Measurements from ENCODE around the gene SEC22A.
"Not testable (repeated sequence)": the region's sequence is repeated elsewhere in the genome, so short reads cannot be mapped to it uniquely, and the experiment has no call there.

The SEC22A gene

DNA sequence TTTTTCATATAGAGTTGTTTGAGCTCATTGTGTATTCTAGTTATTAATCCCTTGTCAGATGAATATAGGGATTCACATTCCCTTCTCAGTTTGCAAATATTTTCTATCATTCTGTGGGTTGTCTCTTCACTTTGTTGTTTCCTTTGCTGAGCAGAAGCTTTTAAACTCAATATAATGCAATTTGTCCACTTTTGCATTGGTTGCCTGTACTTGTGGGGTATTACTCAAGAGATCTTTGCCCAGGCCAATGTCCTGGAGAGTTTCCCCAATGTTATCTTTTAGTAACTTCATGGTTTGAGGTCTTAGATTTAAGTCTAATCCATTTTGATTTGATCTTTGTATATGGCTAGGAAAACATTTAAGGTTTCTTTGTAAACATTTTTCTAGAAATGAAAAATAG is 24.8 kb downstream of the SEC22A start:
- ATAC-seq (no peak), DNase-seq (no peak)
- H3K27ac Mint-ChIP-seq: no peak overlapping the region
- H3K4me1 Mint-ChIP-seq: no peaks in the 10 kb centered on the region
- peaks cover 10 to 11% of the 10 kb centered on the region in 2 donors for H3K9me3 Mint-ChIP-seq
- H3K27me3 Mint-ChIP-seq: no peaks in the 10 kb centered on the region
- no peak overlapping the region for H3K4me3 Mint-ChIP-seq

DNA sequence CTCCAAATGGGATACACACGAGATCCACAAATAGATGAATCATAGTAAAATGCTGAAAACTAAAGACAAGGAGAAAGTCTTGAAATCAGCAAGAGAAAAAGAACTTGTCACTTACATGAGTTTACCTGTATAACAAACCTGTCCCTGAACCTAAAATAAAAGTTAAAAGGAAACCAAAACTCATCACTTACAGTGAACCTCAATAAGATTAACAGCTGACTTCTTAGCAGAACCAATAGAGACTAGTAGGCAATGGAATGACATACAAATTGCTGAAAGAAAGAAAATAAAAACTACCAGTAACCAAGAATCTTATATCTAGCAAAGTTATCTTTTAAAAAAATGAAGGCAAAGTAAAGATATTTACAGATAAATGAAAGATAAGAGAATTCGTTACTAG is 27.4 kb downstream of the SEC22A start:
- DNase-seq: no peak
- H3K4me1 Mint-ChIP-seq: no peaks in the 10 kb centered on the region
- peaks cover 10 to 11% of the 10 kb centered on the region in 2 donors for H3K9me3 Mint-ChIP-seq
- no peak overlapping the region for H3K4me3 Mint-ChIP-seq
- no peak overlapping the region for H3K27ac Mint-ChIP-seq
- no peak for ATAC-seq
- no peaks in the 10 kb centered on the region for H3K27me3 Mint-ChIP-seq

DNA sequence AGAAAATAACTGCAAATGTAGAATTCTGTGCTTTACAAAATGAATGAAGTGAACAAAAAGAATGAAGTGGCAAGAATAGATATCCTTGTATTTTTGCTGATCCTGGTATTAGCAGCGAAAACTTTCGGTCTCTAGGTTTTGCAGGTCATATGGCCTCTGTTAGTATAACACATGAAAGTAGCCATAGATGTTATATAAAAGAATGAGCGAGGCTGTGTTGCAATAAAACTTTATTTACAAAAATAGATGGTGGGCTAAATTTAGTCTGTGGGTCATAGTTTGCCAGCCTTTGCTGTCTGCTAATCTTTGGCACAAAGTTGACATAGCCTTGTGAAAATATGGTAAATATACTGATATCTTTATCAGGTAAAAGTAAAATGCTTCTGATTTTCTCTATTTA is 35.2 kb downstream of the SEC22A start:
- DNase-seq (no peak), ATAC-seq (no peak)
- Mint-ChIP-seq H3K9me3 (no peaks in the 10 kb centered on the region), H3K4me1 (peaks cover 15% of the 10 kb centered on the region), H3K4me3 (no peak overlapping the region), H3K27ac (no peak overlapping the region), H3K27me3 (no peaks in the 10 kb centered on the region)

DNA sequence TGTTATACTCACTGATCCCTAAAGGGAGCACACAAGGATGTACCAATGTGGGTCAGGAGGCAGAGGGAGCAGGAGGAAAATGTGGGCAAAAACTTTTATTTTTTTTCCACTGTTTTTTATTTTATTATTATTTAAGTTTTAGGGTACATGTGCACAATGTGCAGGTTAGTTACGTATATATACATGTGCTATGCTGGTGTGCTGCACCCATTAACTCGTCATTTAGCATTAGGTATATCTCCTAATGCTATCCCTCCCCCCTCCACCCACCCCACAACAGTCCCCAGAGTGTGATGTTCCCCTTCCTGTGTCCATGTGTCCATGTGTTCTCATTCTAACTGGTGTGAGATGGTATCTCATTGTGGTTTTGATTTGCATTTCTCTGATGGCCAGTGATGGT is 37.4 kb downstream of the SEC22A start:
- H3K27me3 Mint-ChIP-seq, H3K9me3 Mint-ChIP-seq, ATAC-seq, H3K4me3 Mint-ChIP-seq, DNase-seq, H3K27ac Mint-ChIP-seq: not testable (repeated sequence)
- peaks cover 15% of the 10 kb centered on the region for H3K4me1 Mint-ChIP-seq

DNA sequence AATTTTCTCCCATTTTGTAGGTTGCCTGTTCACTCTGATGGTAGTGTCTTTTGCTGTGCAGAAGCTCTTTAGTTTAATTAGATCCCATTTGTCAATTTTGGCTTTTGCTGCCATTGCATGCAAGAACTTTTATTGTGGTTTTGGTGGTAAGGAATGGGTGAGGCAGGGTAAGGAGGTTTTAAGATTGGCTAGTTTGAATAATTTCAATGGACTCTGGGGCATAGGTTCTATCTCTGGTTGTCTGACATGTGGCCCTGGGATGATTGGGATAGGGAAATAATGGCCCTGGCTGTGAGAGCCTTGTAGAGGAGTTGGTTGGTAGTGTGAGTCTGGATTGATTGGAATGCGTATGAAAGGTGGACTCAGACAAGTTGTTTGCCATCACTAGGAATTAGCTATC is 38.0 kb downstream of the SEC22A start:
- Mint-ChIP-seq H3K4me3 (no peak overlapping the region), H3K4me1 (peaks cover 15% of the 10 kb centered on the region), H3K27me3 (no peaks in the 10 kb centered on the region), H3K9me3 (no peaks in the 10 kb centered on the region), H3K27ac (no peak overlapping the region)
- DNase-seq (no peak), ATAC-seq (no peak)

DNA sequence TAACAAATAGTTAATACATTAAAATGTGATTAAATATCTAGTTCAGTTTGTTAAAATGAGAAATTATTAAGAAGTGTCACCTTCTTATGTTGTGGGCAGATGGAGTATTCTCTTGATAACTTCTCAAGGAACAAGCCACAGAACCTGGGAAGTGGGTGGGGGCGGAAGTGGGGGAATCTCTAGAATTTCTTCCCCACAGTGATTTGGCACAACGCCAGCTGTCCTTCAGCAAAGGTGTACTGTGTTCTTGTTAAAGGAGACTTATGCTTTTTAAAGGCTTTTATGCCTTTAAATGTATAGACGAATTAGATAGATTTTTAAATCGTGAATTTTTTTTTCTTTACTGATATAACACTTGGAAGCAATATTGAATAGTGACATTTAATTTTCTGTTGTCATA is 42.4 kb downstream of the SEC22A start:
- no peak for ATAC-seq
- Mint-ChIP-seq H3K4me1 (peaks cover 6% of the 10 kb centered on the region), H3K27me3 (no peaks in the 10 kb centered on the region), H3K27ac (no peak overlapping the region), H3K9me3 (no peaks in the 10 kb centered on the region), H3K4me3 (no peak overlapping the region)
- DNase-seq: no peak

DNA sequence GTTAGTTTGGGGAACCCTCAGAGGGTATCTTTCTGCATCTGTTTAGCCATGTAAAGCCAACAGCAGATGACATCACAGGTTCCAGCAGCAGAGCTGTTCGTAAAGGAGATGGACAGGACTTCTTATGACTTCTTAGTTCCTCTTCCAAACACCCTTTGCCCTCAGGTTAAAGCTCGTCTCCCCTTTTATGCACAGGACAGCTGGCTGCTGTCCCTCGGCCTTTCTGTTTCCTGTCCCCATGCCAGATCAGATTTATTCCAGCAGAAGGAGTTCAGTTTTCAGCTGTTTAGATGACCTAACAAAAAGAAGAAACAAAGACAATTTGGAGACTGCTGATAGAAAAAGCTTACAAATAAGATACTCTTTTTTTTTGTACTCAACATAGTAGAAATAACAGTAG is 45.1 kb downstream of the SEC22A start:
- no peak overlapping the region for H3K4me3 Mint-ChIP-seq
- H3K27ac Mint-ChIP-seq: peak overlapping the region in 1 of 2 donors; percentile 11
- no peak for DNase-seq
- H3K4me1 Mint-ChIP-seq: no peaks in the 10 kb centered on the region
- ATAC-seq: no peak
- H3K9me3 Mint-ChIP-seq: no peaks in the 10 kb centered on the region
- H3K27me3 Mint-ChIP-seq: no peaks in the 10 kb centered on the region

DNA sequence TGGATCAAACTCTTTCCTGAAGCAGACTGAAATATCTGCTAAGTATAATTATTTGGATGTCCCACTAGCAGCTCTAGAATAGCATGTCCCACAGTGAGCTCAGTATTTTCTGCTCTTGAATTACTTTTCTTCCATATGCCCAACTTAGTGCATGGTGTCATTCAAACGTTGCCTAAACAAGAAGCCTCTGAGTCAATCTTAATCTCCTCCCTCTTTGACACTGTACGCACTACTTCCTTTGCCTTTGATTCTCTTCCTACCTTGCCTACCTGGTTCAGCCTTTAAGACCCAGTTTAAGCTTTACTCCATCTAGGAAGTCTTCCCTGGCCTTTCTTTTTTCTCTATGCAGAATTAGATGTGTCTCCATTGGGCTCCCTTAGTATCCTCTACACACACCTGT is 54.5 kb downstream of the SEC22A start:
- no peak overlapping the region for H3K4me3 Mint-ChIP-seq
- no peak for ATAC-seq
- no peaks in the 10 kb centered on the region for H3K4me1 Mint-ChIP-seq
- H3K9me3 Mint-ChIP-seq: no peaks in the 10 kb centered on the region
- H3K27ac Mint-ChIP-seq: no peak overlapping the region
- H3K27me3 Mint-ChIP-seq: no peaks in the 10 kb centered on the region
- DNase-seq: no peak

DNA sequence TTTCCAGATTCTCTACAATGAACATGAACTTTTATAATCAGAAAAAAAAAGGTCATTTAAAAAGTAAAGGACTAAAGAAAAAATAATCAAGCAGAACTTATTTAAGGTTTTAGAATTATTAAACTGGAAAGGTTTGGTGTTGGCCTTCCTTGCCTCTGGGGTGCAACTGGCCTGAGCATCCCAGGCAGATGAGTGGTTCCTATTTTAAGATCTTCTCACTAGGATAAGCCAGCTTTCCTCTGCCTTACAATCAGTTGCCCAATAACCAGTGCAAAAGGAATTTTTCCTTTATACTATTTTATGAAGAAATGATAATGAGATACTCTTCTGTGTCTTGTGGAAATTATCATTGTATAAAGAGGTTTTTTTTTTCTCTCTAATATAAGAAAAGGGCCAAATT is 56.6 kb downstream of the SEC22A start:
- ATAC-seq (no peak), DNase-seq (no peak)
- Mint-ChIP-seq H3K9me3 (no peaks in the 10 kb centered on the region), H3K27me3 (no peaks in the 10 kb centered on the region), H3K4me3 (no peak overlapping the region), H3K4me1 (peaks cover 6% of the 10 kb centered on the region), H3K27ac (no peak overlapping the region)

DNA sequence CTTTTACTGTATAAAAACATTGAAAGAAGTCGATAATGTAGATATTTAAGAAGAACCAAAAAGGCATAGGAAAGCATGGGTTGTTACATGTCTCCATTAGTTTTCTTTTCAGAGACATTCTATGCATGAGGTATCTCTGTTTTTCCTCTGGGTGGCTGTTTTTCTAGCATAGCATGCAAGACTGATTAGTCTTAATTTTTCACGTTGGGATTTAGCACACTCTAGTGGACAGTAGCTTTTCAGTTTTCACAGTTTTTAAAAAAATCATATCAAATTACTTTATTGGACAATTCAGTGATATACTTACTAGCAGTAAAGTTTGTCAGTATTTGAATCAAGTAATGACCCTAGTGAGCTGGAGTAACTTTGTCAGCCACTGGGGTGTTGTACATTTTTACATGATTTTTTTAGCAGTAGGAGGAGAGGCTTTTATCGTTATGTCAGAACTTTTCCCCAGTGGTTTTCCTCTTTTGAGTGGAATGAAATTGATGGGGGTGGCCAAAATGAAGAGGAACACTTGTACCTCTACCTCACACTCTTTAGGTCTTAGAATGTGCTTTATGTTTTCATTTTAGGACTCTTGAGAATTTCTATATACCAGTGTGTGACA is 57.2 kb downstream of the SEC22A start:
- no peak overlapping the region for H3K27ac Mint-ChIP-seq
- H3K4me3 Mint-ChIP-seq: no peak overlapping the region
- H3K9me3 Mint-ChIP-seq: no peaks in the 10 kb centered on the region
- H3K27me3 Mint-ChIP-seq: no peaks in the 10 kb centered on the region
- DNase-seq: no peak
- H3K4me1 Mint-ChIP-seq: peaks cover 6% of the 10 kb centered on the region
- ATAC-seq: peak; percentile 71

DNA sequence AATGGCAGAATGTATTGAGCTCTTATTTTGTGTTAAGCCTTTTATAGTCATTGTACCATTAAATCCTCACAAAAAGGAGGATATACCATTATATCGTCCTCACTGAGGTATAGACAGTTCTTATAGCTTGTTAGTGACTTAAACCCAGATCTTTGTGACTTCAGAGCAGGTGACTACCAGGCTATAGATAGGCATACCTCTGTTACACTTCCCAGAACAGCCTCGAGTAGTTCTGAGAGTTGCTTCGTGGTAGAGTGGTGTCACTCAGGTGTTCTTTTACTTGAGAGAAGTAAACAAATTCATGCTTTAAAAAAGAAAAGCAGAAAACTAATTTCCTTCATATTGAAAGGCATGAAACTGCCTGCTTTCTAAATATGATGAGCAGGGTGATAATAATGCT is 59.9 kb downstream of the SEC22A start:
- no peak overlapping the region for H3K27ac Mint-ChIP-seq
- H3K4me3 Mint-ChIP-seq: no peak overlapping the region
- no peak for ATAC-seq
- H3K4me1 Mint-ChIP-seq: peaks cover 6% of the 10 kb centered on the region
- peaks cover 6 to 9% of the 10 kb centered on the region in 2 donors for H3K9me3 Mint-ChIP-seq
- H3K27me3 Mint-ChIP-seq: no peaks in the 10 kb centered on the region
- no peak for DNase-seq

DNA sequence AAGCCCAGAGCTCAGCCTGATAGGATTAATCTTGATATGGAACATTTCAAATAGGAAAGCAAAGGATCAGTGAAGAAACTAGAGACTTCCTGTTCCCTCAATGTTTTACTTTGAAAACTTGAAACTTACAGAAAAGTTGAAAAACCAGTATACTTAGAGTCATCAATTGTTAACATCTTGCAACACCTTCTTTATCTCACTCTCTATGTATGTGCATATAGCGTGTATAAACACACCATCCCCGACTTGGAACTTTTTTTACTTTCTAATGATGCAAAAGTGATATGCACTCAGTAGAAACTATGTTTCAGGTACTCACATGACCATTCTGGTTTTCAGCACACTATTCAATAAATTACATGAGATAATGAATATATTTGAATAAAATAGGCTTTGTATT is 60.5 kb downstream of the SEC22A start:
- H3K9me3 Mint-ChIP-seq: peaks cover 6 to 9% of the 10 kb centered on the region in 2 donors
- ATAC-seq (no peak), DNase-seq (no peak)
- H3K4me1 Mint-ChIP-seq: peaks cover 6% of the 10 kb centered on the region
- peak overlapping the region in 1 of 2 donors; percentile 85 for H3K27ac Mint-ChIP-seq
- H3K27me3 Mint-ChIP-seq: no peaks in the 10 kb centered on the region
- H3K4me3 Mint-ChIP-seq: no peak overlapping the region

DNA sequence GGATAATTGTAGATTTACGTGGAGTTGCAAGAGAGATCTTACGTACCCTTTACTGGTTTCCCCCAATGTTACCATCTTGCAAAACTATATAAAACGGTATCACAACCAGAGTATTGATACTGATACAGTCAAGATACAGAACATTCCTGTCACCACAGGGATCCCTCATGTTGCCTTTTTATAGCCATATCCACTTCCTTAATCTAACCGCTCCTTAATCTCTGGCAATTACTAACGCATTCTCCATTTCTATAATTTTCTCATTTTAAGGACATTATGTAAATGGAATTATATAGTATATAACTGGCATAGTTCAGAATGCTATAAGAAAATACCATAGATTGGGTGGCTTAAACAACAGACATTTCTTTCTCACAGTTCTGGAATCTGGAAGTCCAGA is 61.1 kb downstream of the SEC22A start:
- Mint-ChIP-seq H3K9me3 (peaks cover 6 to 9% of the 10 kb centered on the region in 2 donors), H3K27me3 (no peaks in the 10 kb centered on the region), H3K4me1 (peaks cover 6% of the 10 kb centered on the region), H3K27ac (no peak overlapping the region), H3K4me3 (no peak overlapping the region)
- ATAC-seq (no peak), DNase-seq (no peak)

DNA sequence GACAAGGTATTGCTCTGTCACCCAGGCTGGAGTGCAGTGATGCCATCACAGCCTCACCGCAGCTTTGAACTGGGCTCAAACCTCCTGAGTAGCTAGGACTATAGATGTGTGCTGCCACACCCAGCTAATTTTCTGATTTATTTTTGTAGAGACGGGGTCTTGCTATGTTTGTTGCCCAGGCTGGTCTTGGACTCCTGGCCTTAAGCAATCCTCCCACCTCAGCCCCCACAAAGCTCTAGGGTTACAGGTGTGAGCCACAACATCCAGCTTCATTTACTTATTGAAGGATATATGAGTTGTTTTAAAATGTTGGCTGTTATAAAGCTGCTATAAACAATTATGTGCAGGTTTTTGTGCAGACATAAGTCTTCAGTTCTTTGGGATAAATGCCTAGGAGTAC is 62.2 kb downstream of the SEC22A start:
- Mint-ChIP-seq H3K27me3 (no peaks in the 10 kb centered on the region), H3K27ac (no peak overlapping the region), H3K4me1 (peaks cover 6% of the 10 kb centered on the region), H3K9me3 (peaks cover 6 to 9% of the 10 kb centered on the region in 2 donors), H3K4me3 (no peak overlapping the region)
- DNase-seq: no peak
- no peak for ATAC-seq

DNA sequence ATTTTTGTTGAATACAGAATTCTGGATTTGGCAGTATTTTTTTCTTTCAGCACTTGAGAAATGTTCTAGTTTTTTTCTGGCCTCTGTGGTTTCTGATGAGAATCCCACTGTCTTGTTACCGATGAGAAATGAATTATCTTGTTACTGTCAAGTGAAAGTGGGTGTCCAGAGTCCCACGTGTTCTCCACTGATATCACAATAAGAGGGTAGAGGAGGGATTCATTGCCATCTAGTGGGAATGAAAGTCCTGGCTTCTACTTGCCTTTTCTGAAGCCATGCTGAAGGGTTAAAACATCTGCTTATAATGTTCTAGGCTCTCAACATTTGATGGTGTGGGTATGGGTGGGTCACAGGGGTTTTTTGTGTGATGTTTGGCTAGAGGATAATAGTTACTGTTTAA is 66.1 kb downstream of the SEC22A start:
- DNase-seq (no peak), ATAC-seq (no peak)
- H3K27ac Mint-ChIP-seq: no peak overlapping the region
- peaks cover 6 to 9% of the 10 kb centered on the region in 2 donors for H3K9me3 Mint-ChIP-seq
- H3K4me1 Mint-ChIP-seq: no peaks in the 10 kb centered on the region
- H3K27me3 Mint-ChIP-seq: no peaks in the 10 kb centered on the region
- no peak overlapping the region for H3K4me3 Mint-ChIP-seq

DNA sequence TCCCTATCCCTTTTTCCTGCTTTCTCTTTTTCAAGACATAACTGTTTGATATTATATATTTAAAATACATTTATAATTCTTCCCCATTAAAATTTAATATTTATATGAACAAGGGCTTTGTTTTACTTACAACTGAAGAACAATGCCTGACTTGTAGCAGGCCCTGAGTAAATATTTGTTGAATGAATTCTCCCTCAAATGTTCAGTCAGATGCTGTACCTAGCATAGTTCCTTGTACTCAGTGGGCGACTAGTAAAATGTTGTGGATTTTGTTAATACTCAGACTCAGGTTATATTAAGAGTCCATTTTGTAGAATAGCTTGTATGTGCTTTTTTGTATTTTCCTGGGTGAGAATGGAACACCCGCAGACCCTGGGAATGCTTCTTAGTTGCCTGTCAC is 69.1 kb downstream of the SEC22A start:
- peaks cover 5 to 7% of the 10 kb centered on the region in 2 donors for H3K9me3 Mint-ChIP-seq
- no peaks in the 10 kb centered on the region for H3K4me1 Mint-ChIP-seq
- no peak overlapping the region for H3K4me3 Mint-ChIP-seq
- DNase-seq: no peak
- no peak overlapping the region for H3K27ac Mint-ChIP-seq
- ATAC-seq: no peak
- no peaks in the 10 kb centered on the region for H3K27me3 Mint-ChIP-seq

DNA sequence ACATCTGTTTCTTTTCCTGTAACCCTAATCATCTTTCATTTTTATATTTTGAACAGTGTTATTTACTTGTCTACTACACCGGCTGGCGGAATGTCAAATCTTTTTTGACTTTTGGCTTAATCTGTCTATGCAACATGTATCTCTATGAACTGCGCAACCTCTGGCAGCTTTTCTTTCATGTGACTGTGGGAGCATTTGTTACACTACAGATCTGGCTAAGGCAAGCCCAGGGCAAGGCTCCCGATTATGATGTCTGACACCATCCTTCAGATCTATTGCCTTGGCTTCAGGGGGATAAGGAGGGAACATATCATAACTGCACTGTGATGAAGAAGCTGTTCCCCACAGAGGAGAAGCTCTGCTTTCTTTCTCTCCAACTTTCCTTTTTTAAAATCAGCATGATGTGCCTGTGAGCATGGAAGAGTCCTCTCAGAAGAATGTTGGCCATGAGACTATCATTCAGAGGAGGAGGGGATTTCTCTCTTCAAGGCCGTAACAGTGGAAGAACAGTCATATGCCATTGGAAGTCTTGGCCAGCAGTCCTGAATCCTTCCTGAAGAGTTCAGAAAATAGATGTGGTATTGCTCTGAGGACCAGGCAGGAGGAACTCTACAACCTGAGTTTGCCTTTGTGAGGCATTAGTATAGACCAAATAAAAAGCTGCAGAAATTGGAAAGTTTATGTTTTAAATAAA is 69.9 kb downstream of the SEC22A start:
- ATAC-seq (no peak), DNase-seq (no peak)
- Mint-ChIP-seq H3K9me3 (no peaks in the 10 kb centered on the region), H3K4me1 (no peaks in the 10 kb centered on the region), H3K27ac (no peak overlapping the region), H3K4me3 (no peak overlapping the region), H3K27me3 (no peaks in the 10 kb centered on the region)
